HG03159 (cell line): ENCODE results near the gene HSP90AB1.

Source experiments
- ATAC-seq: cut with Tn5 transposase; IDR thresholded peaks from one replicate; pipeline ENCODE4 v1.9.1; 2021; ENCODE audit warnings: mild to moderate bottlenecking, moderate library complexity; ENCODE audit not compliant: unreplicated experiment

The HSP90AB1 gene

GRCh38 chr6:44265722-44266233 lies 18.9 kb downstream of the HSP90AB1 start:
- no peak for ATAC-seq

DNA sequence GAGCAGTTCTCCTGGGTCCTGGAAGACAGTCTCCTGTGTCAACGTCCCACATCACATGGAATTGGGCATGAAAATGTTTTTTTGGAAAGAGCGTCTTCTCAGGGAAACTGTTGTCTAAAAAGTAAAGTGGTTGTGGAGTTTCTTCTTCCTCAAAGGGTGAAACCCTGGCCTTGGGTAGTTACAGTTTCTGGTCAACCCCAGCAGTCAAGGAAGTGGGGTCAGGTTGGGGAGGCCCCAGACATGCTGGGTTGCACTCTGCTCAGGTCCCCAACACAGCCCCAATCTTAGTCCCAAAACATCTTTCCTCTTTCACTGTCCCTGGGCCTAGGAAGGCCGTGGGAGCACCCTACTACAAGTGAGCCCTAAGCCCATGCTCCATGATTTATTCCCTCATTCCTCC lies 19.4 kb downstream of the HSP90AB1 start:
- no peak for ATAC-seq

DNA sequence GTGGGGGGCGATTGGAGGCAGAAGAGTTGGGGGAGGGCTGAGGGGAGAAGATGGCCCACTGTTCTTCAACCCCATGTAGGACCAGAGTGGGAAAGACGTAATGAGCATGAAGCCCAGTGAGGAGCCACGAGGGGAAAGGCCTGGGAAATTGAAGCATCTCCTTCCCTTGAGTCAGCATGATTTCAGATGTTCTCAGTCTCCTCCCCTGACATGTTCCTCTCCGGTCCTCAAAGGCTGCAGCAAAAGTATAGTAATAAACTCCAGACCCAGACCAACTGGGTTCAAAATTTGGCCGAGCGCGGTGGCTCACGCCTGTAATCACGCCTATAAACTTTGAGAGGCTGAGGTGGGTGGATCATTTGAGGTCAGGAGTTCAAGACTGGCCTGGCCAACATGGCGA lies 20.4 kb downstream of the HSP90AB1 start:
- ATAC-seq: no peak

GRCh38 chr6:44268095-44268628 lies 21.3 kb downstream of the HSP90AB1 start:
- ATAC-seq: no peak

GRCh38 chr6:44269178-44269920 lies 22.4 kb downstream of the HSP90AB1 start:
- ATAC-seq: no peak

DNA sequence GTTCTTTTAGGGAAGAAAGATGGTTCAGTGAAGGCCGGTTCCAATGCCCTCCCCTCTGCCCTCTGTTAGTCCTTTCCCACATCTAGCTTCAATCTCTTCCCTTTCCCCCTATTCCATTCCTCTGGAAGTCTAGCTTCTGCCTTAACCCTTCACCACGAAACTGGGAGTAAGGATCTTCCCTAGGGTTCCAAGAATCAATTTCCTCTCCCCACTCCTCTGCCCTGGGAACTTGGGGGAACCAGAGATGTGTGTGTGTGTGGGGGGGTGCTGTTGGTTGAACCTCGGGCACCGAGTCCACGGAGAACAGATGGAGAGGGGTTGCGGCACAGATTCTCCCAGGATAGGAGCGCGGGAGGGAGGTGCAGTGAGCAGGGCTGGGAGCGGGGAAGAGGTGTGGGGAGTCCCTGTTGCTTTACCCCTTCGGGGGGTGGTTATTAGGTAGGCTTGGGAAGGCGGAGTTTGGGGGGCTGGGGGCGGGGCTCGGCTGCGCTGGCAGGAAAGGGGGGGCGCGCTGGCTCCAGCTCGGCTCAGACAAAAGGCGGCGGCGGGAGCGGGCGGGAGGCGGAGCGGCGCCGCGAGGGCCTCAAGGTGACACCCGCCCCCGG lies 23.1 kb downstream of the HSP90AB1 start, which contains the start of gene TMEM151B:
Gene TMEM151B, plus strand, starts transcription at position 530 of the 605 bp plus-strand sequence. CDS start 293 bp downstream, outside the sequence.
- no peak for ATAC-seq

DNA sequence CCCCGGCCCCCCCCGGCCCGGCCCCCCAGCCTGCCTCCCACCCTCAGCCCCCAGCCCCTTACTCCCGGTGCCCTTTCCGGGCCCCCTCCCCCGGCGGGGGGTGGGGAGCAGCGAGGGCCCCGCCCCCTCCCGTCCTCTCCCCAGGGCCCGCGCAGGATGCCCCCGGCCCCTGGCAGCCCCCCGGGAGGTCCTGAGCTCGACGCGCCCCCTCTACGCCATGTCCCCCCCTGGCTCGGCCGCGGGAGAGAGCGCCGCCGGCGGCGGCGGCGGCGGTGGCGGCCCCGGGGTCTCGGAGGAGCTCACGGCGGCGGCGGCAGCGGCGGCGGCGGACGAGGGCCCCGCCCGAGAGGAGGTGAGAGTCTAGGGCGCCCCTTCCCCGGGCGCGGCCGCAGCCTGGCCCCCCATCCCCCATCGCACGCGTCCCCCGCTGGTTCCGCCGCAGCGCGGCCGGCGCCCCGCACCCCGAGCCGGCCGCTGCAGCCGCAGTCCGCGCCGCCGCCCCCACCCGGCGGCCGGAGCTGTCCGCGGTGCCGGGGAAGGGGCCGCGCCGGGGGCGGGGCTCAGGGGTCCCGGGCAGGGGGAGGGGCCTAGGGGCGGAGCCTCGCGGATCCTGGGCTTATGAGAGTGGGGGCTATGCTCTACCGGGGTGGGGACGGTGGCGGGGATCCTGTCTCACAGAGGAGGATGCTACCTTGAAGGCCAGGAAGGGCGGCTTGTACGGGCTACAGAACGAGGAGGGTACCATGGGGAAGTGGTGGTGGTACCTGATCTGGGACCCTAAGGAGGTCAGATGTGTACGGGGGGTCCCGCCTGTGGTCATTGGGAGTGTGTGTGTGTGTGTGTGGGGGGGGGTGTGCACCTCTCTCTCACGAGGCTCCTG lies 23.9 kb downstream of the HSP90AB1 start:
- ATAC-seq: no peak

DNA sequence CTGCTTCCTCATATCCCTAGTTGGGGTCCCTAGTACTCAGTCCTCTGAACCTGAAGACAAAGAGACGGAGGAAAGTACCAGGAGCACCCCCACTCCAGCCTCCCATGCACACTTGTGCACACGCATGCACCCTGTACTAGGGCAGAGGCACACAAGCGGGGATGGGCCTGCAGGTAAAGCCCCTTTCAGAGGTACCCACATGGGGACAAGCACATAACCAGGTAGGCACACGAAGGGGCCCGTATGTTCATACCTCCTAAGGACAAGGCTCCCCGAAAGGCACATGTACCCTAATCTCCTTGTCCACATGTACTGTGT lies 24.5 kb downstream of the HSP90AB1 start:
- ATAC-seq: no peak

GRCh38 chr6:44271914-44272313 lies 25.0 kb downstream of the HSP90AB1 start:
- no peak for ATAC-seq

- ATAC-seq: no peak
These were observed 25.6 kb downstream of the HSP90AB1 start for GRCh38 chr6:44272529-44272928.

- ATAC-seq: no peak
These were observed 26.2 kb downstream of the HSP90AB1 start for GRCh38 chr6:44272999-44273566.

DNA sequence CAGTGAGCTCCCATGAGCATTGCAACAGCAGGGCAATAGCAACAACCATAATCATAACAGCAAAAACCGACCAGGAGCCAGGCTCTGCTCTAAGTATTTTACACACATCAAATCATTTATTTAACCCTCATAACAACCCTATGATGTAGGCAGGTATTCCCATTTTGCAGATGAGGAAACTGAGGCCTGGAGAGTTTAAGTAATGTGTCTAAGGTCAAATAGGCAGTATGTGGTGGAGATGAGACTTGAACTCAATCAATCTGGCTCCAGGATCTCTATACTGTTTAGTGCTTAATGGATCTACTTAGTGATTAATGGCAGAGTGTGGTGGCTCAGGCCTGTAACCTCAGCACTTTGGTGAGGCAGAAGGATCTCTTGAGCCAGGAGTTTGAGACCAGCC lies 26.7 kb downstream of the HSP90AB1 start:
- ATAC-seq: no peak

- ATAC-seq: no peak
These were observed 28.4 kb downstream of the HSP90AB1 start for GRCh38 chr6:44275271-44275748.

DNA sequence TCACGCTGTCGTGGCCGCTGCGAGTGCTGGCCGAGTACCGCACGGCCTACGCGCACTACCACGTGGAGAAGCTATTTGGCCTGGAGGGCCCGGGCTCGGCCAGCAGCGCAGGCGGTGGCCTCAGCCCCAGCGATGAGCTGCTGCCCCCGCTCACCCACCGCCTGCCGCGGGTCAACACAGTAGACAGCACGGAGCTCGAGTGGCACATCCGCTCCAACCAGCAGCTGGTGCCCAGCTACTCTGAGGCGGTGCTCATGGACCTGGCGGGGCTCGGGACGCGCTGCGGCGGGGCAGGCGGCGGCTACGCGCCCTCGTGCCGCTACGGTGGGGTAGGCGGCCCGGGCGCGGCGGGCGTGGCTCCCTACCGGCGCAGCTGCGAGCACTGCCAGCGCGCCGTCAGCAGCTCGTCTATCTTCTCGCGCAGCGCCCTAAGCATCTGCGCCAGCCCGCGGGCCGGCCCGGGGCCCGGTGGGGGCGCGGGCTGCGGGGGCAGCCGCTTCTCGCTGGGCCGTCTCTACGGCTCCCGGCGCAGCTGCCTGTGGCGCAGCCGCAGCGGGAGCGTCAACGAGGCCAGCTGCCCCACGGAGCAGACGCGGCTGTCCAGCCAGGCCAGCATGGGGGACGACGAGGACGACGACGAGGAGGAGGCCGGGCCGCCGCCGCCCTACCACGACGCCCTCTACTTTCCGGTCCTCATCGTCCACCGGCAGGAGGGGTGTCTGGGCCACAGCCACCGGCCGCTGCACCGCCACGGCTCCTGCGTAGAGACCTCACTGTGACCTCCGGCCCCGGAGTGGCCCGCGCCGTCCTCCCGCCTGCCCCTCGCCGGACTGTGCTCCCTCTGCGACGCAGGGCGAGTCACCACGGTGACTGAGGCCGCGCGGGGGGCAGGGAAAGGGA lies 29.1 kb downstream of the HSP90AB1 start:
- no peak for ATAC-seq

DNA sequence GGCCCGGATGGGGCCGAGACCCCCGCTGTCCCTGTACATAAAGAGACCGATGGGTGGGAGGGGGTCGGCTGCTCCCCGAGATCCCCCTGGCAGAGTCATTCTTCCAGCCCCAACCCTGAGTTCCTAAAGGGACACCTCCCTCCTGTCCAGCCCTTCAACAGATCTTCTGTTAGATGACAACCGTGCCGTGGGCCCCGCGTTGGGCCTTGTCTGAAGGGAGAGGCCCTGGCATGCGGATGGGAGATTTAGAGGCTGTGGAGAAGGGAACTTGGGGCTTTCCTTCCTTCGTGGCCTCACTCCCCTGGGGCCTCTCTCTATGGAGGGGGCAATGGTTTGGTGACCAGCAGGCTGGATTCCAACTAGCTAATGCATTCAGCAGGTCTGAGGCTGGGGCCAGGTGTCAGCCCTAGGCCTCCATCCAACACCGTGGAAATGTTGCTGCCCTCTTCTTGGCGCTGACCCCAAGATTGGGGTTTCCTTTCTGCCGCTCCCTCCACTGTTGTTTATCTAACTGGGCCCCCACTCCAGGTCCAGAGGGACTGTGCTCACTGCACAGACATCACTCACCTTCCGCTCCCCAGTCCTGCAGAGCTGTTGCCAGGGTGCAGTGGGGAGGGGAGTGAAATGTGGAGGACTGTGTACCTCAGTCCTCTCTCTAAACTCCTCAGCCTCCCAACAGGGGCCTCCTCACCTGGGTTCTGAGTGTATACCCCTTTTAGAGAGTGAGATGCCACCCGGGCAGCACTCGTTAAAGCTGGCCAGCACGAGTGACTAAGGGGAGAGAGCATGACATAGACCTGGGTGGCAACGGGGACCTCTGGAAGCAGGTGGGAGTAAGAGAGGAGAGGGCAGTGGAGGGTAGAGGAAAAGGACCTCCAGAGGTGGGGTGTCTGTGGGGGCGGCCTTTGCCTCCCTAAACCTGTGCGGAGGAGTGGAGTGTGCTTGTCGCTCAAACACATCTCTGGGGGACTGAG lies 30.1 kb downstream of the HSP90AB1 start:
- ATAC-seq: no peak

- ATAC-seq: no peak
These were observed 30.9 kb downstream of the HSP90AB1 start for GRCh38 chr6:44277763-44278162.

DNA sequence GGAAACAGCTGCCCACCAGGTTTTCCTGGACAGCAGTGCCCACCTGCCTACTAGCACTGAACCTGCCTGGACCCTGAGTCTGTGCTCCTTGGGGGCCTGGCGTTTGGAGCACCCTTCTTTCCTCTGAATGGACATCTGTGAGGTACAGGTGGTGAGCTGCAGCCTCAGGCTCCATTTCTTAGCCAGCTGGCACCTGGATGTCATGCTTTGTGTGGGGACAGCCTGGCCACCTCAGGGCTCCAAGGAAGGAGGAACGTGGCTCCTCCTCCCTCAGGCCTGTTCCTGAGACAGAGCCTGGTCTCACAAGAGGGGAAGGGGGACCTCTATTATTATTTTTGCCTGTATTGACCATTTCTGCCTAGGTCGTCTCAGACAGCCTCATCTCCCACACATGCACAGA lies 31.4 kb downstream of the HSP90AB1 start:
- ATAC-seq: no peak
